Measurements from ENCODE around the gene KLF2.

Gene KLF2

GRCh38 chr19:16309643-16310042 is 15.0 kb upstream of the KLF2 start:
- no peak for DNase-seq

DNA sequence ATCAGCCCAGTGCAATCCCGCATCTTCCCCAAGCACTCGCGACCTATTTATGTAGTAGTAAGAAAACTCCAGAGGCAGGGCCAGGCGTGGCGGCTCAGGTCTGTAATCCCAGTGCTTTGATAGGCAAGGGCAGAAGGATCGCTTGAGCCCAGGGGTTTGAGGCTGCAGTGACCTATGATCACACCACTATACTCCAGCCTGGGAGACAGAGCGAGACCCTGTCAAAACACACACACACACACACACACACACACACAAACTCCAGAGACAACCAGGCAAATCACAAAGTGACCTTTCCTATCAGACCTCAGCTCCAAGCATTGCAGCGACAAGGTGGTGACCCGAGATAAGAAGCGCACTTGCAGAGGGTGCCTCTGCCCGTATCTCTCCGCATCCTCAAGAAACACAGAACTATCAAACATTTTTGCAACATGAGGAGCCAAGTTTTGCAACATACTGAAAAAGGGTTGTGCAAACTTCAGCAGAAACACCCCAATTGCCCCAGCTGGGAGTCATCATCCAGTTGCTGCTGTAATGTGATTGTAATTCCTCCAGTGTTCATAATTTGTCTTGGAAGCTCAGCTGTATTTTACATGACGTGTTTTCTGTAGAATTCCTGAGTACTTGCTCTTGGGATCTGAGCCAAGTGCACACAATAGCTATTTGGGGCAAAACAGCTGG is 8.7 kb upstream of the KLF2 start:
- no peak for DNase-seq

GRCh38 chr19:16316506-16316882 is 8.1 kb upstream of the KLF2 start:
- DNase-seq, result no peak

DNA sequence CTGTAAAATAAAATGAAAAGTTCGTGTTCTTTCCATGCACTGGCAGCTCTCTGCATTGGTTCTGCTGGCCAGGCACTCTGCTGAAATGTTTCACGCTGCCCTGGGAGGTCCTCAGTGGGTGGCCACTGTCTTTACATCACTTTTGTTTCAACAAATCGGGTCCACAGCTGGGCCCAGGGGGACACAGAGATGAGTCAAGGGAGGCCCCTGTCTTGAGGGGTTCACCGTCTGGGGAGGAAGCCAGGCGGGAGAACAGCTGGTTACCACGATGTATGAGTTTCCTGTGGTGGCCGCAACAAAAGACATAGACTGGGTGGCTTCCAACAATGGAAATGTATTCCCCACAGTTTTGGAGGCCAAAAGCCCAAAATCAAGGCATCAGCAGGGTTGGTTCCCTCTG is 5.1 kb upstream of the KLF2 start:
- DNase-seq, result no peak

DNA sequence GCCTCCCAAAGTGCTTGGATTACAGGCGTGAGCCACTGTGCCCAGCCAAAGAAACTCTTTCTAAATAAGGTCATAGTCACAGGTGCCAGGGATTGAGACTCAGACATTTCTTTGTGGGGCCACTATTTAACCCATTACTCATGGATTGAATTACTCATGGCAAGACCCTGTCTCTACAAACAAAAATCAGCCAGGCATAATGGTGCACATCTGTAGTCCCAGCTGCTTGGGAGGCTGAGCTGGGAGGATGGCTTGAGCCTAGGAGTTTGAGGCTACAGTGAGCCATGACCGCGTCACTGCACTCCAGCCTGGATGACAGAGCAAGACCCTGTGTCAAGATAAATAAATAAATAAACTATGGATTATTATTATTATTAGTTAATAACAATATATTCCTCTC is 3.6 kb upstream of the KLF2 start:
- no peak for DNase-seq

DNA sequence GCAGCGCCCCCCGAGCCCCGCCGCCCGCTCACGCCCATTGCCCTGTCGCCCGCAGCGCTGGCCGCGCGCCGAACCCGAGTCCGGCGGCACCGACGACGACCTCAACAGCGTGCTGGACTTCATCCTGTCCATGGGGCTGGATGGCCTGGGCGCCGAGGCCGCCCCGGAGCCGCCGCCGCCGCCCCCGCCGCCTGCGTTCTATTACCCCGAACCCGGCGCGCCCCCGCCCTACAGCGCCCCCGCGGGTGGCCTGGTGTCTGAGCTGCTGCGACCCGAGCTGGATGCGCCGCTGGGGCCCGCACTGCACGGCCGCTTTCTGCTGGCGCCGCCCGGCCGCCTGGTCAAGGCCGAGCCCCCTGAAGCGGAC is 518 bp downstream of the KLF2 start:
- DNase-seq, result no peak

GRCh38 chr19:16325641-16326400 is 1.2 kb downstream of the KLF2 start:
- DNase-seq, result no peak

DNA sequence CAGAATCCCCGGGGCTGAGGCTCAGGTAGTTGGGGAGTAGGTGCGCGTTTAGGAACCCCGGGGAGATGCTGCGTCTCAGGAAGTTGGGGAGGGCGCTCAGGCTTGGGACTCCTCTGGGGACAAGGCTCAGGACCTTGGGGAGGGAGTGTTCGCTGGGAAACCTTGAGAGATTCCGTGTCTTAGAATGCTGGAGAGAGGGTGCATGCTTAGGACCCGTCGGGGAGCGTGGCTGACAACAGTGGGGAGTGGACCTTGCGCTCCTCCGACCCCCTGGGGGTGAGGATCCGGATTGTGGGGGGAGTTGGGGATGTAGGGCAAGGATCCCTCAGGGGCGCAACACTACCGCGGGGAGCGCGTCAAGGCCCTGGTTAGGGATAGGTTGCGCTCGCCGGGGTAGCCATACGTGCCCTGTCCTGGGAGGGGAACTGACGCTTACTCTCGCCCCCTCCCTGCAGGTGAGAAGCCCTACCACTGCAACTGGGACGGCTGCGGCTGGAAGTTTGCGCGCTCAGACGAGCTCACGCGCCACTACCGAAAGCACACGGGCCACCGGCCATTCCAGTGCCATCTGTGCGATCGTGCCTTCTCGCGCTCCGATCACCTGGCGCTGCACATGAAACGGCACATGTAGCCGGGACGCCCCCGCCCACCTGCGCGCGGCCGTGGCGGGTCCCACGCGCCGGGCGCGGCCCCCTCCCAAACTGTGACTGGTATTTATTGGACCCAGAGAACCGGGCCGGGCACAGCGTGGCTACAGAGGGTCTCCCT is 2.0 kb downstream of the KLF2 start:
- no peak for DNase-seq

DNA sequence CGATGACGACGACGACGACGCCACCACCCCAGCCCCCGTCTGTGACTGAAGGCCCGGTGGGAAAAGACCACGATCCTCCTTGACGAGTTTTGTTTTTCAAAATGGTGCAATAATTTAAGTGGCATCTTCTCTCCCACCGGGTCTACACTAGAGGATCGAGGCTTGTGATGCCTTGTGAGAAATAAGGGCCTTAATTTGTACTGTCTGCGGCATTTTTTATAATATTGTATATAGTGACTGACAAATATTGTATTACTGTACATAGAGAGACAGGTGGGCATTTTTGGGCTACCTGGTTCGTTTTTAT is 2.5 kb downstream of the KLF2 start:
- DNase-seq, result no peak

GRCh38 chr19:16327501-16327900 is 2.9 kb downstream of the KLF2 start:
- no peak for DNase-seq

- no peak for DNase-seq
Measured at GRCh38 chr19:16327911-16328823, 3.5 kb downstream of the KLF2 start.

DNA sequence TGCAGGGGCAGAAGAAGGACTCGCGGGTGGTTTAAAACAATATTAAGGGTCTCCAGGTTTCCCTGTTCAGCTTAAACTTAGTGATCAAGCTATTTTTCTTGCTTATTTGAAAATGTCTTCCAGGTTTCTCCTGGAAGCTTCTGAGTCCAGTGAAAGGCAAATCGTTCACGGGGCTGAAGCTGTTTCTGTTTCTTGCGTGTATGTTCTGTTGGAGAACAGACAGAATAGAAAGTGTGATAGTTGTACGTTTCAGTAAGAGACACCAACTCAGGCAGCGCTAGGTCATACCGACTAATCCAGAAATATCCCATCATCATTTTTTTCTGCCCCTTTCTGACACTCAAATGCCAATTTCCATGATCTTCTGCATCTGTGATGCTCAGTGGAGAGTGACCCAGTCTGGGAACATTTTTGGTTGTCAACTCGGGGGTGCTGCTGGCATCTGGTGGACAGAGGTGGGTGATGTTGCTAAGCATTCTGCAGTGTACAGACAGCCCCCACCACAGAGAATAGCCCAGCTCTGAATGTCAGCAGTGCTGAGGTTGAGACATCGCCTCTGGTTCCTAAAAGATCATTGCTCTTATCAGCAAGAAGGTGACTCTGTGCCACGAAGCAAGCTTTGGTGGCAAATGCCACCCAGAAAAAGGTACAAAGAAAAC is 4.3 kb downstream of the KLF2 start:
- DNase-seq, result no peak

DNA sequence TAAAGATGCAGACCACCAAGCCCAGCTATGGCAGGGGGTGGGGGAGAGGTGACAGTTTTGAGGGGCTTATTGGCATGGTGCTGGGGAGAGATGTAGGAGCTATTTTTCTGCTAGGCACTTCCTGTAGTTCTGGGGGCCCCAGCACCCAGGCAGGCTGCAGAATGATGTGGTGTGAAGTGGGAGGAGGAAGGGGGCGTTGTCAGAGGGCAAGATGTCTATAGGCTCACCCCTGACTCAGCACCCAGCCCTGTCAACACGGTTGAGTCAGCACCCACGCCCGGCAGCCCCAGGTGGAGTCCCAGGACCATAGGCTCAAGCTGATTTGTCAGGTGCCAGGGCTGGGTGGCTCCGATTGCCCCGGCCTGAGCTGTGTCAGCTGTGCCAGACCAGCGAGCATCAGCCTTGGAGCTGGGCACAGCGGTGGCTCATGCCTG is 5.8 kb downstream of the KLF2 start:
- no peak for DNase-seq

DNA sequence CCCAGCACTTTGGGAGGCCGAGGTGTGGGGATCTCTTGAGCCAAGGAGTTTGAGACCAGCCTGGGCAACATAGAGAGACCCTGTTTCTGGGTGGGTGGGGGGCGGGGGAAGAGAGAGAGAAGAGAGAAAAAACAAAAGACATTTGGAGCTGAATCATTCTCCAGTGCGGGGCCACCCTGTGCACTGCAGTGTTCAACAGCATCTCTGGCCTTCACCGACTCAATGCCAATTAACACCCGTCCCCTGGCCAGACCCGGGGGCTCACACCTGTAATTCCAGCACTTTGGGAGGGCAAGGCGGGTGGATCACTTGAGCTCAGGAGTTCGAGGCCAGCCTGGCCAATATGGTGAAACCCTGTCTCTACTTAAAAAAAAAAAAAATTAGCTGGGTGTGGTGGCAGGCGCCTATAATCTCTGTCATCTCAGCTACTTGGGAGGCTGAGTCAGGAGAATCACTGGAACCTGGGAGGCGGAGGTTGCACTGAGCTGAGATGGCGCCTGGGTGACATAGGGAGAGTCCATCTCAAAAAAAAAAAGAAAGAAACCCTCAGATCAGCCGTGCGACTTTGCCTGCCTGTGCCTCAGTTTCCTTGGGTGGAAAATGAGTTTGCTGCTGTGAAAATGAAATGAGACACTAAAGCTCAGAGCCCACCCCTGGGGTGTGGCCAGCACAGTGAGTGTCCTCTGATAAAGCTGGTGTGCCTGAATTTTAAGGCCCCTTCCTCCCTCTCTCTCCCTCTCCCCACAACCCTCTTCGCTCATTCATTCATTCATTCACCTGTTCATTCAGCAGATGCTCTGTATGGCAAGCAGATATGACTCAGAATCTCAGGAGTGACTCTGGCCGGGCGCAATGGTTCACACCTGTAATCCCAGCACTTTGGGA is 6.4 kb downstream of the KLF2 start:
- no peak for DNase-seq

DNA sequence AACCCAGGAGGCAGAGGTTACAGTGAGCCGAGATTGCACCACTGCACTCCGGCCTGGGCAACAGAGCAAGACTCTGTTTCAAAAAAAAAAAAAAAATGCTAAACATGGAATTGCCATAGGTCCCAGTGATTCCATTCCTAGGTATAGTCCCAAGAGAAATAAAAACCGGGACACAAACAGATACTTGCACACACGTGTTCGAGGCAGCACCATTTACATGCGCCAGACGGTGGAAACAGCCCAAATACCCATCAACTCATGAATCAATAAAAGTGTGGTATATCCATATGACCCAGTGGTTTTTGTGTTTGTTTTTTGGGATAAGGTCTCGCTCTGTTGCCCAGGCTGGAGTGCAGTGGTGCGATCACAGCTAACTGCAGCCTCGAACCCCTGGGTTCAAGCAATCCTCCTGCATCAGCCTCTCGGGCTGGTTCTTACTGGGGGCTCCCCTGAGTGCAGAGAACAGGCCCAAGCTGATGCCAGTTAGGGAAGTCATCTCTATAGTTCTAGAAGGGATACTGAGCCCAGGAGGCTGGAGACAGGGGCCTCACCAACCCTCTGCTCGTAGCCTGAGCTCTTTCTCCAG is 8.5 kb downstream of the KLF2 start:
- no peak for DNase-seq

DNA sequence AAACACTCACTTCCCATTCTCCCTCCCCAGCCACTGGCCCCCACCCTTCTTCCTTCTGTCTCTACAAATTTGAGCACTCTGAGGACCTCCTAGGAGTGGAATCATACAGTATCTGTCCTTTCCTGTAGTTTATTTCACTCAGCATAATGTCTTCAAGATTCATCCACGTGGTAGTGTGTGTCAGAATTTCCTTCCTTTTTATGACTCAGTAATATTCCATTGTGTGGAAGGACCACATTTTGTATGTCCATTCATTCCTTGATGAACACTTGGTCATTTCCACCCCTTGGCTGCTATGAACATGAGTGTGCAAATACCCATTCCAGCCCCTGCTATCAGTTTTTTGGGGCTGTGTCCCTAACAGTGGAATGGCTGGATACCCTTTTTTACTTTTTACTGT is 9.8 kb downstream of the KLF2 start:
- DNase-seq, result no peak

- DNase-seq, result no peak
Measured at GRCh38 chr19:16335226-16335625, 10.6 kb downstream of the KLF2 start.

DNA sequence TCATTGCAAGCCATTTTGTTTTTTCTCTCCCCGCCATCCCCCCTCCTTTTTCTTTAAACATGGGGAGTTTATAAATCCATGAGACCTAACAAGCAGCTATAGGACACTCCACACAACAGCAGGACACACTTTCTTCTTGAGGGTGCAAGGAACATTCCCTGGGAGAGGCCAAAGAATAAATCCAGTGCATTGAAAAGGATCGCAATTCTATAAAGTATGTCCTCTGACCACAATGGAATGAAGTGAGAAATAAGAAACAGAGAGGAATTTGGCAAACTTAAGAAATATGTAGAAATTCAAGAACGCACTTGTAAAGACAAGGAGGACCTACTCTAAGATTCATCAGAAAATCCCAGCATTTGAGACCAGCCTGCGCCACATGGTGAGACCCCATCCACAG is 11.9 kb downstream of the KLF2 start:
- no peak for DNase-seq

DNA sequence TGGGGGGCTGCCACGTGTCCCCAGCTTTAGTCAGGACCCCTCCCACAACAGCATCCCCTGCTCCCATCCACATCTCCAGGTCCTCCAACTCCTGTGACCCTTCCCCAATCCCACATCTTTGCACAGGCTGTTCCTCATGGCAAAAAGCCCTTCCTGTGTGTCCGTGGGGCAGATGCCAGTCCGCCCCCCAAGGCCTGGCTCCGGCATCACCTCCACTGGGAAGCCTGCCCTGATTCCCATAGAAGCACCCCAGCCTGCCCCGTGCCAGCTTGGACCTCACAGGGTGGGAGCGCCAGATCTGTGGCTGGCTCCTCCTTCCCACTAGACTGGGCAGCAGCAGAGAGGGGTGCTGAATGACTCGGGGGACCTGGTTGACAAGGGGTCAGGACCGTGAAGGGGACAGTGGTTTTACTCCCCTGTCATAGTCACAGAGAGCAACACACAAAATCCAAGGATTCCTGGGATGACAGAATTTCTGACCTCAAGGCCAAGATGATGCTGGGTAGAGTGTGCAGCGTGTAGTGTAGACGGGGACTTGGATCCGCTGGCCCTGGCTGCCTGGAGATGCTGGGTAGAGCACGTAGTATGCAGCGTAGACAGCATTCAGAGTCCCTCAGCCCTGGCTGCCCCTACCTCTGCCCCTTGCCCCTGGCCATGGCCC is 13.3 kb downstream of the KLF2 start:
- no peak for DNase-seq

Measured in NCI-H1694 (cell line).